NCI-H526 treated with DMSO at 0.1 percent for 48 hours (cell line): ENCODE results near the gene RRBP1.

Source experiments
- DNase-seq: peaks from one replicate; lab custom pipeline; 2025; lab: John Stamatoyannopoulos, UW

RRBP1 gene

GRCh38 chr20:17636523-17637412 is 45.3 kb downstream of the RRBP1 start:
- no peak for DNase-seq

GRCh38 chr20:17635332-17636244 is 46.5 kb downstream of the RRBP1 start:
- no peak for DNase-seq

DNA sequence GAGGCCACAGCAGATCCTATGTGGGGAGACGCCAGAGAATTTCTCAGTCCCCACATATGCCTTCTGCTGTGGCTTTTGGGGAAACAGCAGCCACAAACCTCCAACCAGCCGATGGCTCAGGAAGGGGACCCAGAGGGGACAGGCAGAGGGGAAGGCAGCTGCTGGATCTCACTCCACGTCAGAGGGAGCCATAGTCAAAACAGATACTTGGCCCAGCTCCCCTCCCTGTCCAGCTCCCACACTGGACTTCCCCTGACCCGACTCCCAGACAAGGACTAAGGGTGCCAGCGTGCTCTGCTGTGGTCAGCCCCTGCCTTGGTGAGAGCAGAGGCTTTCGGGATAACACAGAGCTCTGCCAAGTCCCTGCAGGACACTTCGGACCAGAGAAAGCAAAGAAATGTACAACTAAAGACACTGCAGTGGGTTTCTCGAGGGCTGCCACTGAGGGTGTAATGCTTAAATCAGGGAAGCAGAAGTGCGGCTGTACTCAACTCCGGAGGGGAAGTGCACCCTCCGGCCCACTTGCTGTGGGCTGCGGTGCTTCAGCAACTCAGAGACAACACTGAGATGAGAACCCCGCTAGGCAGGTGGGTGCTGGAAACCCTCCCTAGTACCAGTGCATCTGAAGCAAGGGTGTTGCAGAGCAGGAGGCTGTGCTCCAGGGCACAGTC is 47.2 kb downstream of the RRBP1 start:
- DNase-seq, result no peak

GRCh38 chr20:17633850-17634500 is 48.1 kb downstream of the RRBP1 start:
- DNase-seq, result no peak

- DNase-seq, result no peak
Measured at GRCh38 chr20:17633221-17633849, 48.7 kb downstream of the RRBP1 start.

DNA sequence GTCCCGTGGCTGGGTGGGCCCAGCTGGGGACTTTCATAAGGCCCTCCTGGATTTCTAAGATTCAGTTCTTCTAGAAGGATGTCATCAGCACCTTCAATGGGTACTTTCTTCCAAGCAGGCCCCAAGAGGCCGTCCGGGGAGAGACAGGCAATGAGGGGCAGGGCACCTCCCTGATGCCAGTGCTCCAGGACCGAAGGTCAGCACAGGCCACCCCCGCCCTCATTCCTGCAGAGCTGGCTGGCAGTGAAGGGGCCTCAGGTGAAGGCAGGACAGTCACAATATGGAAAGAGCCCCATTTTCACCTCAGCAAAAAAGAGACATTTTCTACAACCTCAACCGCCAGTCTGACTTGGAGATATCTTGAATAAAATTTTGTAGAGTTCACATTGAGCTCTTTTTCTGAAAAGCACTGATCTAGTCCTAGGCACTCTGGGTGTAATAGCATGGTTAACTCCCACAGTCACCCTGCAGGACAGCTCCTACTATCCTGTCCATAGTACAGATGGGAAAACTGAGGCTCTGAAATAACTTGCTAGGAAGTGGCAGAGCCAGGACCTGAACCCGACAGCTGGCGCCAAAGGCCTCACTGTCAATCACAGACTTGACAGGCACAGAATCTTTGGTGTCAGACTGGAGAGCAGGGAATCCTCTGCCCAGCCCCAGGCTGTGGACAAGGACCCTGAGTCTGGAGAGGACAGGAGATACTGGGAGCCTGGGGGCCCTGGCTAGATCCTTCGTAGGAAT is 50.3 kb downstream of the RRBP1 start:
- no peak for DNase-seq

DNA sequence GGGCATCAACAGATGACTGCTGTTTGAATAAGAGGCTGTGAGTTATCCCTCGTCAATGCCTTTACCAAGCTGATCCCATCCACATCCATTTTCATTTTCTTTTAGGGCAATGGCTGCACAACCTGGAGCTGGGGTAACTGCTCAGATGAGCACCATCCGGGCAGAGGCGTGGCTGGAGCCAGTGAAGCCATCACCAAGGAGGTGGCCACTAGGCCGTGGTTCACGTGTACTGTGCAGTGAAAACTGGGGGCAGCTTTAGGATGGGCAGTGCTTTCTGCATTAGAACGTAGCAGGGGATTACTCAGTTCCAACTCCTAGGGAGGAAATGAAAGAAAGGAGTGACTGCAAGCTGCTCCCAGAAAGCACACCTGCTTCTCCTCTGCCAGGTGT is 51.2 kb downstream of the RRBP1 start:
- DNase-seq, result no peak

DNA sequence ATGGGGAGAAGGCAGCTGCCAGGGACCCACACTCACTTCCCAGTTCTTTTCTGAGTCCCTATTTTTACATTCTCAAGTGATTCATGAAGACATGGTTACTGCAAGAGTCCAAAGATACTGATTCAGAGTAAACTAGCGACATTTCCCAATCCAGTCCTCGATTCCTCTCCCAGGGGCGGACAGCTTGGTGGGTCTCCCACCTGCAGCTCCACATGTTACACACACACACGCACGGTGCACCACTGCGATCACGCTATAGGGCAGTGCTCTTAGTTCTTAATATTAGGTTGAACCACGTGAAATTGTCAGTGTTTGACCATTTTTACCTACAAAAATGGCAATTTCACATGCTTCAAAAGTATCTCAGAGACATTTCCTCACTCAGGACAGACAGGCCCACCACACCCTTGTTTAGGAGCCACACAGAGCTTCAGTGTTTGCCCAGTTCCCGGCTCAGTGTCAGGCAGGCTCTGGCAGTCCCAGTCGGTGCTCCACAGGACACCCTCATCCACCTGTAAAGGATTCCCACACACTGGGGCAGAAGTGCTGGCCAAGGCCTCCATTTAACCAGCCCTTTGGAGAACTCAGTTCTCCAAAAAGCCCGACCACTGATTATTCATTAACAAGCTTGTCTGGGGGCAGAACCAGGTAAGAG is 51.8 kb downstream of the RRBP1 start:
- no peak for DNase-seq

- DNase-seq, result no peak
Measured at GRCh38 chr20:17629678-17630089, 52.4 kb downstream of the RRBP1 start.

- no peak for DNase-seq
Measured at GRCh38 chr20:17629025-17629424, 53.0 kb downstream of the RRBP1 start.

DNA sequence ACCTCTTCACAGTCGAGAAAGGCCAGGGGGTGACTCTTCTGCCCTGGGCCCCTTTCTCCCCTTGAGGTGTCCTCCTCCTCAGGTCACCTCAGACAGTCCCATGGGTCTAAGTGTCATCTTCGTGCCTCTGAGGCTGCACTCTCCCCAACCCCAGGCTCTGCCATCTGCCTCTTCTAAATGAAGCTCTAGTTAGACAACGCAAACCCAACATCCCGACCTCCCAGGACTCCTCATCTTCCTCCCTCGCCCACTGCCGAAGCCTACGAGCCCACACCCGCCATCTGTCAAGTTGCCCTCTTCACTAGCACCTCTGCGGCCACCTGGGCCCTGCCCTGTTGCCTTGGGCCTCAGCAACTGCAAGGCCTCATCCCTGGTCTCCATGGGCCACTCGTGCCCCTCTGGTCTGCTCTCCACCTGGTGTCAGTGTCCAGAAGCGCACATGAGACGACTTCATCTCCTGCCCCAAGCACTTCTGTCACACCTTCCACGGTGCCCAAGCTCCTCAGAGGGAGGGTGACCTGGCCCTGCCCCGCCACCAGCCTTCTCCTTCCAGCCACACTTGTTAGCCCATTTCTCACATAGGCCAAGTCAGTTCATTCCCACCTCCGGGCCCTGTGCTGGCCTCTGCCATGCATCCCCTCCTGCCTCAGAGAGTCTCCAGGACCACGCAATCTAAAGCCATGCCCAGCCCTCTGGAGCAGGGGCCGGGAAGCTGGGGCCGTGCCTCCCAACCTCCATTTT is 53.8 kb downstream of the RRBP1 start:
- no peak for DNase-seq

GRCh38 chr20:17627101-17627955 is 54.7 kb downstream of the RRBP1 start:
- no peak for DNase-seq

DNA sequence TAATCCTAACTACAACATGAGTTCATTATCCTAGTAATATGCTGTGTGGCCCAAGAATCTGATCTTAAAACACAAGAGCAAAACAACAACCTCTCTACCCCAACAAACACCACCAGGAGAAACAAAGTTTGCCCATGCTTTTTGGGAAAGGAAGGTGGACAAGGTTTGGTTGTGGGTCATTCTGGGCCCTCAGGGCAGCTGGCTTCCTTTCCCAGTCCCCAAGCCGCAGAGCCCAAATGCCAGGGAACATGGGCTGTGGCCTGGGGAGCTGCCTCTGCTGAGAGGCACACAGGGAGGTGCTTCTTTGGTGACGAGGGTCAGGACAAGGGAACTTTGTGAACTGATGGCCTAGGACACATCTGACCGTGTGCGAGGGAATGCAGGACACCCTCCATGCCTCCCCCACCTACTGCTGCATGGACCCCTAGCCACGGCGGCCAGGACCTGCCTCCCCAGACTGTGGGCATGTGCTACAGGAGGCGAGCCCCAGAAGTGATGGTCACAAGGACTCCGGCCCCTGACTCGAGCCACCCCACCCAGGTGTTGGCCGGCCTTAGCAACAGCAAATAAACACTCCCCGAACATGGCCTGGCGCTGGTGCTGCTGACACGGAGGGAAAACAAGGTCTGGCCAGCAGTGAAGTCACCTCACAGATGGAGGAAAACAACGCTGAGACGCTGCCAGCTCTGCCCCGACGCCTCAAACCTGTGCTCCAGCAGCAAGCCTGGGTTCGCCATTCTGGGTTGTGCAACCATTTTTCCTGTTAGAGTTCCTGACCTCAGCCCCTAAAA is 55.6 kb downstream of the RRBP1 start:
- no peak for DNase-seq

- no peak for DNase-seq
Measured at GRCh38 chr20:17625246-17626051, 56.6 kb downstream of the RRBP1 start.

DNA sequence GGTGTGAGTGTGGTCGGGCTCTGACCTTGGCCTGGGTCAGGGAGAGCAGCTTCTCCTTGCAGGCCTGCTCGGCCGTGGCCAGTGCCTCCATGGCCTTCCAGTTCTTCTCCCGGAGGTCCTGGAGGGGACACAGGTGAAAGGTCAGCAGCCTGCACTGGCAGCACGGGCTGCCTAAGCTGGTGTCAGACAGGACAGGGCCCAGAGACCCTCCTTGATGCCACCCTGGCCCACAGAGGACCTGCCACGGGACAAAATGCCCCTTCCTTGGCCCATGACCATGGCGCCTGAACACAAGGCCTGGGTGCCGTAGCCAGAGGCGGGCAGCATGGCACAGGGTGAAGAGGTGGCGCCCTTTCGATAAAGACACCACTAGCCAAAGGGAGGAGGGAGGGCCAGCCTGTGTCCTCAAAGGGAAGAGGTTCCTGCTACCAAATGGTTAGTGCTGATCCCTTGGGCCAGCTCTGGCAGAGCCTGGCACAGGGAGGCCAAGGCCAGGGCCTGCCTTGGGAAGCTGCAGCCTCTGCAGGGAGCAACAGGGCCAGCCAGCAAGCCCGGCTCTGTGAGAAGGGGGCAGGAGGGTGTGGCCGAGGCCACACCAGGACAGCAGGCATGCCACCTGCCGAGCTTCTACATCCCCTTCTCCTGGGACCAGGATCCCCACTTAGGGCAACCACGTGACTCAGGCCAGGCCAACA is 57.3 kb downstream of the RRBP1 start:
- DNase-seq, result no peak

DNA sequence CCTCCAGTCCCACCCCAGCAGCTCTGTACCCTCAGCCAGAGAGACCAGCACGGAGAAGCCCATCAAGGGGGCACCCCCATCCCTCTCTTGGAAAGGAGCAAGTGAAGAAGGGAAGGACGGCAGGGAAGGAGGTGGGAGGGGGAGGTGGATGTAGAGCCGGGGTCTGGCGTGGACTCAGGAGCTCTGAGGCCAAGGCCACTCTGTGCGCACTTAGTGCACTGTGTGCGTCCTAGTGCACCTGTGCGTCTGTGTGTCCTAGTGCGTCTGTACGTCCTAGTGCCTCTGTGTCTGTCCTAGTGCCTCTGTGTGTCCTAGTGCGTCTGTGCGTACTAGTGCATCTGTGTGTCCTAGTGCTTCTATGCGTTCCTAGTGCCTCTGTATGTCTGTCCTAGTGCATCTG is 58.0 kb downstream of the RRBP1 start:
- no peak for DNase-seq
